Measurements from ENCODE around the gene UNC50. TPM values are rescaled to one million over a fixed set of nuclear protein-coding genes. Genes with fewer than 3 reads are reported as not detected.

The UNC50 gene
- total and polyA plus RNA-seq, 2 experiments from 2014 or later, result 38.7 to 49.4 TPM

DNA sequence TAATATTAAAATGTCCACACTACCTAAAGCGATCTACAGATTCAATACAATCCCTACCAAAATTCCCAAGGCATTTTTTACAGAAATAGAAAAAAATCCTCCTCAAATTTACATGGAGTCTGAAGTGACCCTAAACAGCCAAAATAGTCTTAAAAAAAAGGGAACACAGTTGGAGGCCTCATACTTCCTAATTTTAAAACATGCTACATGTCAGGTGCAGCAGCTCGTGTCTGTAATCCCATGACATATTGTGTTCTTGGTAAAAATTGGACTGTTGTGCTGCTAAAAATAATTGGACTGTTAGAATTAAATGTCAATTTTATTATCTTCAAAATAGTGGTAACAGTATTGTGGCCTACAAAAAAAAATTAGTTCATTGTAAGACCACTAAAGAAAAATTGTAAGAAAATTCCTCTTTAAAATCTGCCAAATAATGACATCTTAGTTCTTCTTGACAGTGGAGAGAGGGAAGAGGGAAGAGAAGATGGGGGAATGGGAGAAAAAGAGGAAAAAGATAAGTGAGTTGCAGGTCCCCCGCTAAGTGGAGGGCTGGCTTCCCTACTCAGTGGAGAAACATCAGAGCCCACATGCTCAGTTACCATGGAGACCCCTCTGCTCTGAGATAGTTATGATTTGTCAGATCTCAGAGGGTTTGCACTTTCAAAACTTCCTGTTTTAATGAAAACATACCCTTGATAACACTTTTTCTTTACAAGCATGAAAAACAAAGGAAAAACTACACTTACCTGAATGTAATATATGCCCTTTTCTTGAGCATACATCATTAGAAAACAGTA is 46.5 kb downstream of the UNC50 start (continued):
- TF ChIP-seq, protein P1, sequence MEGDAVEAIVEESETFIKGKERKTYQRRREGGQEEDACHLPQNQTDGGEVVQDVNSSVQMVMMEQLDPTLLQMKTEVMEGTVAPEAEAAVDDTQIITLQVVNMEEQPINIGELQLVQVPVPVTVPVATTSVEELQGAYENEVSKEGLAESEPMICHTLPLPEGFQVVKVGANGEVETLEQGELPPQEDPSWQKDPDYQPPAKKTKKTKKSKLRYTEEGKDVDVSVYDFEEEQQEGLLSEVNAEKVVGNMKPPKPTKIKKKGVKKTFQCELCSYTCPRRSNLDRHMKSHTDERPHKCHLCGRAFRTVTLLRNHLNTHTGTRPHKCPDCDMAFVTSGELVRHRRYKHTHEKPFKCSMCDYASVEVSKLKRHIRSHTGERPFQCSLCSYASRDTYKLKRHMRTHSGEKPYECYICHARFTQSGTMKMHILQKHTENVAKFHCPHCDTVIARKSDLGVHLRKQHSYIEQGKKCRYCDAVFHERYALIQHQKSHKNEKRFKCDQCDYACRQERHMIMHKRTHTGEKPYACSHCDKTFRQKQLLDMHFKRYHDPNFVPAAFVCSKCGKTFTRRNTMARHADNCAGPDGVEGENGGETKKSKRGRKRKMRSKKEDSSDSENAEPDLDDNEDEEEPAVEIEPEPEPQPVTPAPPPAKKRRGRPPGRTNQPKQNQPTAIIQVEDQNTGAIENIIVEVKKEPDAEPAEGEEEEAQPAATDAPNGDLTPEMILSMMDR (conservative IDR thresholded peaks at IDR 0.05; ENCODE audit: low read depth in 2 of 2), result no peak

DNA sequence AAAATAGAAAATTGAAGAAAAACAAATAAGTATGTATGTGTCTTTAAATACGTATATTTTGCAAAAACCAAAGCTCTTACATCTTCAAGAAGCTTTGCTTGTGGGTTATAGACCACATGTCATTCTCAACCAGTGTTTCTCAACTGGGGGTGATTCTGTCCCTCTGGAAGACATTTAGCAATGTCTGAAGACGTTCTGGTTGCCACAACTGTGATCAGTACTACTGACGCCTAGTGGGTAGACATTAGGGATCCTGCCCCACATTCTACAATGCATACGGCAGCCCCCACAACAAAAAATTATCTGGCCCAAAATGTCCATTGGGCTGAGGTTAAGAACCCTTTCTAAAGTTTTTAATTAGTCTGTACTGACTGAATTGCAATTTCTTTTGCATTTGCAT is 48.4 kb downstream of the UNC50 start:
- ATAC-seq, result no peak
- Mint-ChIP-seq H3K4me1 (no peaks in the 10 kb centered on the region; the same call in 2 of the 3 replicates), H3K27me3 (ENCODE audit: insufficient read depth, low read depth, poor library complexity) (no peaks in the 10 kb centered on the region), H3K36me3 (ENCODE audit: low read depth) (no peaks in the 10 kb centered on the region; the same call in 2 of the 3 replicates), H3K27ac (no peak overlapping the region), H3K4me3 (no peak overlapping the region), H3K9me3 (peaks cover 3% of the 10 kb centered on the region; the same call in 2 of the 3 replicates)
- no peak for TF ChIP-seq NANOG (IDR thresholded peaks at IDR 0.05; ENCODE audit: borderline replicate concordance)
- TF ChIP-seq ZNF114 (CRISPR knock-in tag; IDR thresholded peaks at IDR 0.05), result no peak
- TF ChIP-seq, protein P2, sequence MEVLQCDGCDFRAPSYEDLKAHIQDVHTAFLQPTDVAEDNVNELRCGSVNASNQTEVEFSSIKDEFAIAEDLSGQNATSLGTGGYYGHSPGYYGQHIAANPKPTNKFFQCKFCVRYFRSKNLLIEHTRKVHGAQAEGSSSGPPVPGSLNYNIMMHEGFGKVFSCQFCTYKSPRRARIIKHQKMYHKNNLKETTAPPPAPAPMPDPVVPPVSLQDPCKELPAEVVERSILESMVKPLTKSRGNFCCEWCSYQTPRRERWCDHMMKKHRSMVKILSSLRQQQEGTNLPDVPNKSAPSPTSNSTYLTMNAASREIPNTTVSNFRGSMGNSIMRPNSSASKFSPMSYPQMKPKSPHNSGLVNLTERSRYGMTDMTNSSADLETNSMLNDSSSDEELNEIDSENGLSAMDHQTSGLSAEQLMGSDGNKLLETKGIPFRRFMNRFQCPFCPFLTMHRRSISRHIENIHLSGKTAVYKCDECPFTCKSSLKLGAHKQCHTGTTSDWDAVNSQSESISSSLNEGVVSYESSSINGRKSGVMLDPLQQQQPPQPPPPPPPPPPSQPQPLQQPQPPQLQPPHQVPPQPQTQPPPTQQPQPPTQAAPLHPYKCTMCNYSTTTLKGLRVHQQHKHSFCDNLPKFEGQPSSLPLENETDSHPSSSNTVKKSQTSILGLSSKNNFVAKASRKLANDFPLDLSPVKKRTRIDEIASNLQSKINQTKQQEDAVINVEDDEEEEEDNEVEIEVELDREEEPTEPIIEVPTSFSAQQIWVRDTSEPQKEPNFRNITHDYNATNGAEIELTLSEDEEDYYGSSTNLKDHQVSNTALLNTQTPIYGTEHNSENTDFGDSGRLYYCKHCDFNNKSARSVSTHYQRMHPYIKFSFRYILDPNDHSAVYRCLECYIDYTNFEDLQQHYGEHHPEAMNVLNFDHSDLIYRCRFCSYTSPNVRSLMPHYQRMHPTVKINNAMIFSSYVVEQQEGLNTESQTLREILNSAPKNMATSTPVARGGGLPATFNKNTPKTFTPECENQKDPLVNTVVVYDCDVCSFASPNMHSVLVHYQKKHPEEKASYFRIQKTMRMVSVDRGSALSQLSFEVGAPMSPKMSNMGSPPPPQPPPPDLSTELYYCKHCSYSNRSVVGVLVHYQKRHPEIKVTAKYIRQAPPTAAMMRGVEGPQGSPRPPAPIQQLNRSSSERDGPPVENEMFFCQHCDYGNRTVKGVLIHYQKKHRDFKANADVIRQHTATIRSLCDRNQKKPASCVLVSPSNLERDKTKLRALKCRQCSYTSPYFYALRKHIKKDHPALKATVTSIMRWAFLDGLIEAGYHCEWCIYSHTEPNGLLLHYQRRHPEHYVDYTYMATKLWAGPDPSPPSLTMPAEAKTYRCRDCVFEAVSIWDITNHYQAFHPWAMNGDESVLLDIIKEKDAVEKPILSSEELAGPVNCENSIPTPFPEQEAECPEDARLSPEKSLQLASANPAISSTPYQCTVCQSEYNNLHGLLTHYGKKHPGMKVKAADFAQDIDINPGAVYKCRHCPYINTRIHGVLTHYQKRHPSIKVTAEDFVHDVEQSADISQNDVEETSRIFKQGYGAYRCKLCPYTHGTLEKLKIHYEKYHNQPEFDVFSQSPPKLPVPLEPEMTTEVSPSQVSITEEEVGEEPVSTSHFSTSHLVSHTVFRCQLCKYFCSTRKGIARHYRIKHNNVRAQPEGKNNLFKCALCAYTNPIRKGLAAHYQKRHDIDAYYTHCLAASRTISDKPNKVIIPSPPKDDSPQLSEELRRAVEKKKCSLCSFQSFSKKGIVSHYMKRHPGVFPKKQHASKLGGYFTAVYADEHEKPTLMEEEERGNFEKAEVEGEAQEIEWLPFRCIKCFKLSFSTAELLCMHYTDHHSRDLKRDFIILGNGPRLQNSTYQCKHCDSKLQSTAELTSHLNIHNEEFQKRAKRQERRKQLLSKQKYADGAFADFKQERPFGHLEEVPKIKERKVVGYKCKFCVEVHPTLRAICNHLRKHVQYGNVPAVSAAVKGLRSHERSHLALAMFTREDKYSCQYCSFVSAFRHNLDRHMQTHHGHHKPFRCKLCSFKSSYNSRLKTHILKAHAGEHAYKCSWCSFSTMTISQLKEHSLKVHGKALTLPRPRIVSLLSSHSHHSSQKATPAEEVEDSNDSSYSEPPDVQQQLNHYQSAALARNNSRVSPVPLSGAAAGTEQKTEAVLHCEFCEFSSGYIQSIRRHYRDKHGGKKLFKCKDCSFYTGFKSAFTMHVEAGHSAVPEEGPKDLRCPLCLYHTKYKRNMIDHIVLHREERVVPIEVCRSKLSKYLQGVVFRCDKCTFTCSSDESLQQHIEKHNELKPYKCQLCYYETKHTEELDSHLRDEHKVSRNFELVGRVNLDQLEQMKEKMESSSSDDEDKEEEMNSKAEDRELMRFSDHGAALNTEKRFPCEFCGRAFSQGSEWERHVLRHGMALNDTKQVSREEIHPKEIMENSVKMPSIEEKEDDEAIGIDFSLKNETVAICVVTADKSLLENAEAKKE (CRISPR knock-in tag; IDR thresholded peaks at IDR 0.05), result no peak
- no peak for TF ChIP-seq CREB1 (CRISPR knock-in tag; IDR thresholded peaks at IDR 0.05; ENCODE audit: low read depth)
- TF ChIP-seq, protein P3, sequence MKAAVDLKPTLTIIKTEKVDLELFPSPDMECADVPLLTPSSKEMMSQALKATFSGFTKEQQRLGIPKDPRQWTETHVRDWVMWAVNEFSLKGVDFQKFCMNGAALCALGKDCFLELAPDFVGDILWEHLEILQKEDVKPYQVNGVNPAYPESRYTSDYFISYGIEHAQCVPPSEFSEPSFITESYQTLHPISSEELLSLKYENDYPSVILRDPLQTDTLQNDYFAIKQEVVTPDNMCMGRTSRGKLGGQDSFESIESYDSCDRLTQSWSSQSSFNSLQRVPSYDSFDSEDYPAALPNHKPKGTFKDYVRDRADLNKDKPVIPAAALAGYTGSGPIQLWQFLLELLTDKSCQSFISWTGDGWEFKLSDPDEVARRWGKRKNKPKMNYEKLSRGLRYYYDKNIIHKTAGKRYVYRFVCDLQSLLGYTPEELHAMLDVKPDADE (IDR thresholded peaks at IDR 0.05), result no peak
- TF ChIP-seq POLR2AphosphoS5 (IDR thresholded peaks at IDR 0.05; ENCODE audit: low read depth), result no peak
- TF ChIP-seq EZH2phosphoT487 (IDR thresholded peaks at IDR 0.05; ENCODE audit: unreplicated experiment), result no peak
- no peak for TF ChIP-seq EZH2 (IDR thresholded peaks at IDR 0.05; ENCODE audit: low read depth, unreplicated experiment)
- no peak for TF ChIP-seq STAT1 (IDR thresholded peaks at IDR 0.05; ENCODE audit: unreplicated experiment)
- no peaks in the 10 kb centered on the region for H3K27me3 ChIP-seq (ENCODE audit: insufficient read depth)
- H3K79me2 ChIP-seq (replicated peaks; ENCODE audit: insufficient read depth), result no peaks in the 10 kb centered on the region
- H3K4me1 ChIP-seq (ENCODE audit: insufficient read depth), result no peaks in the 10 kb centered on the region
- no peak overlapping the region for H3K4me3 ChIP-seq
- H3K27ac ChIP-seq (ENCODE audit: low read depth), result no peak overlapping the region
- no peaks in the 10 kb centered on the region for H3F3A ChIP-seq (replicated peaks; ENCODE audit: low read depth)
- H3K9me2 ChIP-seq (ENCODE audit: insufficient read depth), result 0 out of 2 replicates have a peak, but pooled peaks cover 4% of the 10 kb centered on the region
- no peaks in the 10 kb centered on the region for H3K36me3 ChIP-seq (ENCODE audit: insufficient read depth)
- H3K4me2 ChIP-seq, result no peak overlapping the region
- no peak for DNase-seq (ENCODE audit: low spot score)
- H4K20me1 ChIP-seq (replicated peaks; ENCODE audit: insufficient read depth), result no peaks in the 10 kb centered on the region
- H2AFZ ChIP-seq, result no peak overlapping the region

Measured in GM23338 (cell line).